ENCODE measurements around the gene C6. TPM values are rescaled to one million over a fixed set of nuclear protein-coding genes. Genes with fewer than 3 reads are reported as not detected.
"Not testable (repeated sequence)": the region's sequence is repeated elsewhere in the genome, so short reads cannot be mapped to it uniquely, and the experiment has no call there.

C6 gene
- total RNA-seq, 4 donors from 2014 or later, result 1.7 to 6.3 (median 3.1) TPM

DNA sequence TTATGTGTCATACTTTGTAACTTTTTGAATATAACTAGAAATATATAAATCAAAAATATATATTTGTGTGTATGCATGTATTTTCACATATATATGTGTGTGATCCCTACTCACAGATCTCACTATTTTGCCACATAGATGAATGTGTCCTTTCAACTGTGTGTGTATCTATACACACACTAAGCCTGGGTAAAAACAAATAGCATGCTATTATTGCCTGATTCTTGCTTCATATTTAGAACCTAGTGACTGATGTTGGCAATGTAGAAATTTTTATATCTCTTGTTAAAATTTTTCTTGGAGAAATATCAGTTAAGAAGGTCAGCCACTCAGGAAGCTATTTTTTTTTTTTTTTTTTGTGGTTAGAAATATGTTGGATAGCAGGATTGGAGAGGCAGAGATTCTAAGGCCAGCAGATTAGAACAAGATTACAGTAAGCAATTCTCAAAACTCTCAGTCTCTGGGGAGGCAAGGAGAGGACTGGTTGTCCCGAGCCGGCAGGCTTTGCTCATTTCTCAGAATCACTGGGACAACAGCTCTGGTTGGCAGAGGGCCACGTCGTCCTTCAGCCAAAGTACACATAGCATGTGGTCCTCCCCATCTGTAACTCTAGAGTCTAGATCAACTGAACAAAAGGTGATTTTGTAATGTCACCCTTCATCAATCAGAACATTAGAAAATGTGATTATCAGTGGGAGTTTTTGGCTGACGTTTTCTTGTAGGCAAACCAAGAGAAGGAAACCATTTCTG, 19.7 kb downstream of the C6 start:
- peak; percentile 98 for DNase-seq (ENCODE audit: extremely low spot score)
- H3K36me3 ChIP-seq, result no peaks in the 10 kb centered on the region
- H3K27ac ChIP-seq (replicated peaks in 1 of 4), result peak overlapping the region; percentile 46 to 68 (median 56)
- no peaks in the 10 kb centered on the region for H3K9me3 ChIP-seq
- H3K27me3 ChIP-seq, result no peaks in the 10 kb centered on the region
- WGBS, result 30% methylated on average over 5 of the region's 5 CpGs
- intact Hi-C loops (cut with DNase I), result no loop called here
- H3K4me3 ChIP-seq, result no peak overlapping the region
- TF ChIP-seq EP300 (IDR thresholded peaks at IDR 0.05) (peak; percentile 92), POLR2AphosphoS5 (IDR thresholded peaks at IDR 0.05) (peak; percentile 87 to 90)
- TF ChIP-seq, protein P1, sequence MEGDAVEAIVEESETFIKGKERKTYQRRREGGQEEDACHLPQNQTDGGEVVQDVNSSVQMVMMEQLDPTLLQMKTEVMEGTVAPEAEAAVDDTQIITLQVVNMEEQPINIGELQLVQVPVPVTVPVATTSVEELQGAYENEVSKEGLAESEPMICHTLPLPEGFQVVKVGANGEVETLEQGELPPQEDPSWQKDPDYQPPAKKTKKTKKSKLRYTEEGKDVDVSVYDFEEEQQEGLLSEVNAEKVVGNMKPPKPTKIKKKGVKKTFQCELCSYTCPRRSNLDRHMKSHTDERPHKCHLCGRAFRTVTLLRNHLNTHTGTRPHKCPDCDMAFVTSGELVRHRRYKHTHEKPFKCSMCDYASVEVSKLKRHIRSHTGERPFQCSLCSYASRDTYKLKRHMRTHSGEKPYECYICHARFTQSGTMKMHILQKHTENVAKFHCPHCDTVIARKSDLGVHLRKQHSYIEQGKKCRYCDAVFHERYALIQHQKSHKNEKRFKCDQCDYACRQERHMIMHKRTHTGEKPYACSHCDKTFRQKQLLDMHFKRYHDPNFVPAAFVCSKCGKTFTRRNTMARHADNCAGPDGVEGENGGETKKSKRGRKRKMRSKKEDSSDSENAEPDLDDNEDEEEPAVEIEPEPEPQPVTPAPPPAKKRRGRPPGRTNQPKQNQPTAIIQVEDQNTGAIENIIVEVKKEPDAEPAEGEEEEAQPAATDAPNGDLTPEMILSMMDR (IDR thresholded peaks at IDR 0.05), result no peak
- H3K4me1 ChIP-seq, result peaks cover 0 to 24% (median 12%) of the 10 kb centered on the region in 4 donors

DNA sequence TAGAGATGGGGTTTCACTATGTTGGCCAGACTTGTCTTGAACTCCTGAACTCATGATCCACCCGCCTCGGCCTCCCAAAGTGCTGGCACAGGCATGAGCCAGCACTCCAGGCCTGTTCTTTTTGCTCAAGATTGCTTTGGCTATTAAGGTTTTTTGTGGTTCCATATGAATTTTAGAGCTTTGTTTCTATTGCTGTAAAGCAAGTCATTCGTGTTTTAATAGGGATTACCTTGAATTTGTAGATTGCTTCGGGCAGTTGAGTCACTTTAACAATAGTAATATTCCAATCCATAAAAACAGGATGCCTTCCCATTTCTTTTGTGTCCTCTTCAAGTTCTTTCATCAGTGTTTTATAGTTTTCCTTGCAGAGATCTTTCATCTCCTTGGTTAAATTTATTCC, 22.1 kb downstream of the C6 start:
- no peak overlapping the region for H3K27ac ChIP-seq (replicated peaks in 1 of 4)
- no peaks in the 10 kb centered on the region for H3K36me3 ChIP-seq
- DNase-seq (ENCODE audit: extremely low spot score), result no peak
- intact Hi-C loops (cut with DNase I), result no loop called here
- WGBS, result 86% methylated on average over 4 of the region's 4 CpGs
- H3K27me3 ChIP-seq, result no peaks in the 10 kb centered on the region
- TF ChIP-seq, protein P1 (IDR thresholded peaks at IDR 0.05), result no peak
- TF ChIP-seq POLR2A (IDR thresholded peaks at IDR 0.05; ENCODE audit: low read depth), result no peak
- no peak for TF ChIP-seq POLR2AphosphoS5 (IDR thresholded peaks at IDR 0.05)
- TF ChIP-seq EP300 (IDR thresholded peaks at IDR 0.05), result no peak
- no peak overlapping the region for H3K4me3 ChIP-seq
- no peaks in the 10 kb centered on the region for H3K9me3 ChIP-seq
- peaks cover 0 to 24% (median 12%) of the 10 kb centered on the region in 4 donors for H3K4me1 ChIP-seq

DNA sequence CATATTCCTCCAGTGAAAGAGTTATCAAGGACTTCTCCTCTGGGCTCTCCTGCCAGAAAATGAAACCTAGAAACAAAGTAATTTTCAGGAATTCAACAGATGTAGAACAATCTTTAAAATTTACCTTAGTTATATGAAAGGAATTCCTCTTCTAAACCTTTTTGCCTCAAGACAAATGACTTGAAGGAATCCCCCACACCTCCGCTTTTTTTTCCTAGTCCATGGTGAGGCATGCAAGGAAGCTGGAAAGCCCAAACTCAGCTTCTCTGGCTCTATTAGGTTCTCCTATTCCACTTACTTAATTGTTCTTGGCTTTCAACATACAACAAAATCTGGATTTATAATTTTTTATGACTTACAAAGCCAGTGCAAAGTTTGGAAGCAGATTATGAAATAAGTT, 27.2 kb downstream of the C6 start:
- intact Hi-C loops (cut with DNase I), result no loop called here

DNA sequence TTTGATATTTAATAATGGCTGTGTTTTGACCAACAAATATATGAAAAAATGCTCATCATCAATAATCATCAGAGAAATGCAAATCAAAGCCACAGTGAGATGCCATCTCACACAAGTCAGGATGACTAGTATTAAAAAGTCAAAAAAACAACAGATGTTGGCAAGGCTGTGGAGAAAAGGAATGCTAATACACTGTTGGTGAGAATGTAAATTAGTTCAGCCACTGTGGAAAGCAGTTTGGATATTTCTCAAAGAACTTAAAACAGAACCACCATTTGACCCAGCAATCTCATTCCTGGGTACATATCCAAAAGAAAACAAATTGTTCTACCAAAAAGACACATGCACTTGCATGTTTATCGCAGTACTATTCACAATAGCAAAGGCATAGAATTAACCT, 30.0 kb downstream of the C6 start:
- WGBS, result 92% methylated on average over 1 of the region's 1 CpG
- H3K27ac ChIP-seq (replicated peaks in 1 of 4), result not testable (repeated sequence)

More for the DNA sequence above, 27.2 kb downstream of the C6 start:
- Histone ChIP-seq H3K27ac (replicated peaks in 1 of 4) (no peak overlapping the region), H3K9me3 (no peaks in the 10 kb centered on the region), H3K4me1 (peaks cover 0 to 12% (median 2%) of the 10 kb centered on the region in 4 donors), H3K4me3 (no peak overlapping the region), H3K27me3 (no peaks in the 10 kb centered on the region), H3K36me3 (no peaks in the 10 kb centered on the region)
- 75% methylated on average over 1 of the region's 1 CpG for WGBS
- TF ChIP-seq EP300 (IDR thresholded peaks at IDR 0.05) (no peak), POLR2A (IDR thresholded peaks at IDR 0.05; ENCODE audit: low read depth) (no peak), POLR2AphosphoS5 (IDR thresholded peaks at IDR 0.05) (no peak)
- TF ChIP-seq, protein P1 (IDR thresholded peaks at IDR 0.05), result no peak
- no peak for DNase-seq (ENCODE audit: extremely low spot score)

DNA sequence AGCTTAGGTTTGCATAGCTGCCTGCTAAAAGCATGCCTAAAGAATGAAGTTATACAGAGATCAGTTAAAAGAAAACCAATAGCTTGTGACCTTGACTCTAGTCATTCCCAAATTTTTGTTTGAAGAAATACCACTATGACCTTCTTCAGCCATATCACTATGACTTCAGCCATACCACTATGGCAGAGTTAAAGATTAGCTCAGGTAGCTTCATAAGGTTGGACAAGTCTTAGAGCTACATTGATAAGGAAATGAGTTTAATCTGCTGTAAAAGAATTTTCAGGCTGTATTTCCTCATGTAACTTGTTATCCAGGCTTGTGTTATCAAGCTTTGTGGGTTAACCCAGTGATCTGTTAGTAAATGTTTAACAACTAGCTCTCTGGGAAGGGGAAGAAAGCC, 30.7 kb downstream of the C6 start:
- Histone ChIP-seq H3K9me3 (no peaks in the 10 kb centered on the region), H3K36me3 (no peaks in the 10 kb centered on the region), H3K27ac (replicated peaks in 1 of 4) (no peak overlapping the region), H3K4me1 (peaks cover 0 to 12% (median 2%) of the 10 kb centered on the region in 4 donors), H3K27me3 (no peaks in the 10 kb centered on the region), H3K4me3 (no peak overlapping the region)
- intact Hi-C loops (cut with DNase I), result no loop called here
- TF ChIP-seq POLR2AphosphoS5 (IDR thresholded peaks at IDR 0.05) (no peak), EP300 (IDR thresholded peaks at IDR 0.05) (no peak), POLR2A (IDR thresholded peaks at IDR 0.05; ENCODE audit: low read depth) (no peak)
- TF ChIP-seq, protein P1 (IDR thresholded peaks at IDR 0.05), result no peak
- DNase-seq (ENCODE audit: extremely low spot score), result no peak

More for the DNA sequence above, 30.0 kb downstream of the C6 start:
- intact Hi-C loops (cut with DNase I); H3K27me3 ChIP-seq; H3K36me3 ChIP-seq; H3K9me3 ChIP-seq; H3K4me3 ChIP-seq; DNase-seq (ENCODE audit: extremely low spot score): not testable (repeated sequence)
- peaks cover 0 to 12% (median 2%) of the 10 kb centered on the region in 4 donors for H3K4me1 ChIP-seq
